HEK293 (cell line): Measurements from ENCODE around the gene CADM4.
A peak's percentile ranks its signal among the peaks of the same experiment; 100 is the strongest.

Experiments
- EGR2 ChIP-seq: fragments of 450-650 bp; formaldehyde crosslinking; IDR thresholded peaks from 2 replicates; pipeline ENCODE4 v1.5.1; 2016; ENCODE audit warnings: low read depth, missing biosample characterization, missing genetic modification characterization
- FEZF1 ChIP-seq: fragments of 450-650 bp; formaldehyde crosslinking; IDR thresholded peaks from 2 replicates; pipeline ENCODE4 v1.5.1; 2016; ENCODE audit warnings: missing biosample characterization, missing genetic modification characterization
- GLIS1 ChIP-seq: fragments of 450-650 bp; formaldehyde crosslinking; IDR thresholded peaks from 2 replicates; pipeline ENCODE4 v1.5.1; 2016; ENCODE audit warnings: missing biosample characterization, missing genetic modification characterization
- HOXD13 ChIP-seq: sonication (generic); formaldehyde crosslinking; IDR thresholded peaks from 2 replicates; pipeline ENCODE4 v1.8.0; 2022; ENCODE audit warnings: missing genetic modification reagents, borderline replicate concordance
- KLF1 ChIP-seq: fragments of 450-650 bp; formaldehyde crosslinking; IDR thresholded peaks from 2 replicates; pipeline ENCODE4 v1.5.1; 2016; ENCODE audit warnings: missing biosample characterization, missing genetic modification characterization
- KLF16 ChIP-seq: fragments of 450-650 bp; formaldehyde crosslinking; IDR thresholded peaks from 2 replicates; pipeline ENCODE4 v1.5.1; 2017; ENCODE audit warnings: missing biosample characterization, missing genetic modification characterization
- OSR2 ChIP-seq: fragments of 450-650 bp; formaldehyde crosslinking; IDR thresholded peaks from 2 replicates; pipeline ENCODE4 v1.5.1; 2016; ENCODE audit warnings: missing biosample characterization, missing genetic modification characterization
- SP2 ChIP-seq: fragments of 450-650 bp; formaldehyde crosslinking; IDR thresholded peaks from 2 replicates; pipeline ENCODE4 v1.5.1; 2016; ENCODE audit warnings: missing biosample characterization, missing genetic modification characterization
- ZFHX2 ChIP-seq: fragments of 450-650 bp; formaldehyde crosslinking; conservative IDR thresholded peaks from 2 replicates; pipeline ENCODE4 v1.5.1; 2016; ENCODE audit warnings: missing biosample characterization, missing genetic modification characterization
- ZFP3 ChIP-seq: fragments of 450-650 bp; formaldehyde crosslinking; IDR thresholded peaks from 2 replicates; pipeline ENCODE4 v1.5.1; 2016; ENCODE audit warnings: low read depth, missing biosample characterization, missing genetic modification characterization
- ZNF121 ChIP-seq: fragments of 450-650 bp; formaldehyde crosslinking; IDR thresholded peaks from 2 replicates; pipeline ENCODE4 v1.5.1; 2016; ENCODE audit warnings: missing biosample characterization, missing genetic modification characterization
- ZNF140 ChIP-seq: fragments of 450-650 bp; formaldehyde crosslinking; IDR thresholded peaks from 2 replicates; pipeline ENCODE4 v1.5.1; 2016; ENCODE audit warnings: missing biosample characterization, missing genetic modification characterization
- ZNF157 ChIP-seq: fragments of 450-650 bp; formaldehyde crosslinking; IDR thresholded peaks from 2 replicates; pipeline ENCODE4 v1.5.1; 2016; ENCODE audit warnings: missing biosample characterization, missing genetic modification characterization
- ZNF169 ChIP-seq: fragments of 450-650 bp; formaldehyde crosslinking; IDR thresholded peaks from 2 replicates; pipeline ENCODE4 v1.5.1; 2016; ENCODE audit warnings: missing biosample characterization, missing genetic modification characterization
- ZNF214 ChIP-seq: fragments of 450-650 bp; formaldehyde crosslinking; IDR thresholded peaks from 2 replicates; pipeline ENCODE4 v1.5.1; 2017; ENCODE audit warnings: missing biosample characterization, mild to moderate bottlenecking, missing genetic modification characterization, borderline replicate concordance
- ZNF223 ChIP-seq: fragments of 450-650 bp; formaldehyde crosslinking; IDR thresholded peaks from 2 replicates; pipeline ENCODE4 v1.5.1; 2016; ENCODE audit warnings: missing biosample characterization, missing genetic modification characterization
- ZNF239 ChIP-seq: fragments of 450-650 bp; formaldehyde crosslinking; IDR thresholded peaks from 2 replicates; pipeline ENCODE4 v1.5.1; 2016; ENCODE audit warnings: missing biosample characterization, missing genetic modification characterization
- ZNF426 ChIP-seq: fragments of 450-650 bp; formaldehyde crosslinking; IDR thresholded peaks from 2 replicates; pipeline ENCODE4 v1.5.1; 2017; ENCODE audit warnings: missing biosample characterization, missing genetic modification characterization, mild to moderate bottlenecking, inconsistent platforms, moderate library complexity
- ZNF48 ChIP-seq: fragments of 450-650 bp; formaldehyde crosslinking; IDR thresholded peaks from 2 replicates; pipeline ENCODE4 v1.5.1; 2016; ENCODE audit warnings: missing biosample characterization, missing genetic modification characterization
- ZNF558 ChIP-seq: fragments of 450-650 bp; formaldehyde crosslinking; IDR thresholded peaks from 2 replicates; pipeline ENCODE4 v1.5.1; 2016; ENCODE audit warnings: missing biosample characterization, missing genetic modification characterization
- ZNF561 ChIP-seq: fragments of 450-650 bp; IDR thresholded peaks from 2 replicates; pipeline ENCODE4 v1.5.1; 2018; ENCODE audit warnings: missing biosample characterization, missing genetic modification characterization, borderline replicate concordance
- ZNF571 ChIP-seq: fragments of 450-650 bp; formaldehyde crosslinking; IDR thresholded peaks from 2 replicates; pipeline ENCODE4 v1.5.0; 2017; ENCODE audit warnings: missing biosample characterization, missing genetic modification characterization
- ZNF585B ChIP-seq: fragments of 450-650 bp; formaldehyde crosslinking; IDR thresholded peaks from 2 replicates; pipeline ENCODE4 v1.5.1; 2016; ENCODE audit warnings: missing biosample characterization, missing genetic modification characterization
- ZNF596 ChIP-seq: fragments of 450-650 bp; IDR thresholded peaks from 2 replicates; pipeline ENCODE4 v1.5.0; 2018; ENCODE audit warnings: missing biosample characterization, mild to moderate bottlenecking, missing genetic modification characterization, moderate library complexity
- ZNF600 ChIP-seq: fragments of 450-650 bp; formaldehyde crosslinking; IDR thresholded peaks from 2 replicates; pipeline ENCODE4 v1.5.1; 2016; ENCODE audit warnings: missing biosample characterization, missing genetic modification characterization
- ZNF791 ChIP-seq: fragments of 450-650 bp; formaldehyde crosslinking; IDR thresholded peaks from 2 replicates; pipeline ENCODE4 v1.5.1; 2016; ENCODE audit warnings: missing biosample characterization, missing genetic modification characterization
- ZNF830 ChIP-seq: fragments of 450-650 bp; IDR thresholded peaks from 2 replicates; pipeline ENCODE4 v1.5.0; 2018; ENCODE audit warnings: missing biosample characterization, missing genetic modification characterization, low read depth, mild to moderate bottlenecking, moderate library complexity
- ZNF837 ChIP-seq: fragments of 450-650 bp; formaldehyde crosslinking; IDR thresholded peaks from 2 replicates; pipeline ENCODE4 v1.5.1; 2016; ENCODE audit warnings: missing biosample characterization, missing genetic modification characterization
- ZNF843 ChIP-seq: fragments of 450-650 bp; formaldehyde crosslinking; IDR thresholded peaks from 2 replicates; pipeline ENCODE4 v1.5.1; 2016; ENCODE audit warnings: missing biosample characterization, missing genetic modification characterization
- ZSCAN23 ChIP-seq: fragments of 450-650 bp; formaldehyde crosslinking; IDR thresholded peaks from 2 replicates; pipeline ENCODE4 v1.5.1; 2016; ENCODE audit warnings: missing biosample characterization, missing genetic modification characterization
- TF ChIP-seq, protein P1 (sequence below): fragments of 450-650 bp; formaldehyde crosslinking; IDR thresholded peaks from 2 replicates; pipeline ENCODE4 v1.5.1; 2016; ENCODE audit warnings: missing biosample characterization, missing genetic modification characterization
- TF ChIP-seq, protein P2 (sequence below): fragments of 450-650 bp; formaldehyde crosslinking; IDR thresholded peaks from 2 replicates; pipeline ENCODE4 v1.5.1; 2017; ENCODE audit warnings: missing biosample characterization, missing genetic modification characterization
- TF ChIP-seq, protein P3 (sequence below): fragments of 450-650 bp; formaldehyde crosslinking; IDR thresholded peaks from 2 replicates; pipeline ENCODE4 v1.5.1; 2016; ENCODE audit warnings: missing biosample characterization, missing genetic modification characterization
- TF ChIP-seq, protein P4 (sequence below): fragments of 450-650 bp; formaldehyde crosslinking; IDR thresholded peaks from 2 replicates; pipeline ENCODE4 v1.5.1; 2016; ENCODE audit warnings: missing biosample characterization, missing genetic modification characterization, low read depth

The CADM4 gene

DNA sequence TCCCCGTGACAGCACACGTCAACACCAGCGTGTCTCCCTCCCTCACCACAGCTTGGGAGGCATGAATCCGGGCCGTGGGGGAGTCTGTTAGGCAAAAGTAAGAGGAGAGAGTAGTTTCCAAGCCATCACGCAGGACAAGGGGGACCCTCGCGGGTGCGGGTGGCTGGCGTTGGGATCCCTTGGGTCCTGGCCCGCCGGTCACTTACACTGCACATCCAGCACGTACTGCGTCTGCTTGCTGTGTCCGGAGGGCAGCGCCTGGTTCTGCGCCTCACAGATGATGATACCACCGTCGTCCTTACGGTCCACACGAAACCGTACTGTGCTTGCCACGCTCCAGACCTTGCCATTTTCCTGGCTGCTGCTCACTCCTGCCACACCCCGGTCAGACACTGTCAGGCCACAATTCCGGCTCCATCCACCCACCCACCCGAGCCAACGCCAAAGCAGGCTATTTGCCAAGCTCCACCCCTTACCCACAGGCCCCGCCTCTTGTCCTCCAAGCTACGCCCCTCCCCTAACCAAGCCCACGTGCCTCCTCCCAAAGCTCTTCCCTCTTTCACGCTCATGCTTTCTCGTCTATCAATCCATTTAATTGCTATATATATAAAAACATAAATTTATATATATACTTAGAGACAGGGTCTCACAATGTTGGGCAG is 13.6 kb downstream of the CADM4 start (continued):
- TF ChIP-seq ZNF169 (tag by site-specific recombination): 0 out of 2 replicates have a peak, but pooled peaks have one; percentile 27
- TF ChIP-seq, protein P1, sequence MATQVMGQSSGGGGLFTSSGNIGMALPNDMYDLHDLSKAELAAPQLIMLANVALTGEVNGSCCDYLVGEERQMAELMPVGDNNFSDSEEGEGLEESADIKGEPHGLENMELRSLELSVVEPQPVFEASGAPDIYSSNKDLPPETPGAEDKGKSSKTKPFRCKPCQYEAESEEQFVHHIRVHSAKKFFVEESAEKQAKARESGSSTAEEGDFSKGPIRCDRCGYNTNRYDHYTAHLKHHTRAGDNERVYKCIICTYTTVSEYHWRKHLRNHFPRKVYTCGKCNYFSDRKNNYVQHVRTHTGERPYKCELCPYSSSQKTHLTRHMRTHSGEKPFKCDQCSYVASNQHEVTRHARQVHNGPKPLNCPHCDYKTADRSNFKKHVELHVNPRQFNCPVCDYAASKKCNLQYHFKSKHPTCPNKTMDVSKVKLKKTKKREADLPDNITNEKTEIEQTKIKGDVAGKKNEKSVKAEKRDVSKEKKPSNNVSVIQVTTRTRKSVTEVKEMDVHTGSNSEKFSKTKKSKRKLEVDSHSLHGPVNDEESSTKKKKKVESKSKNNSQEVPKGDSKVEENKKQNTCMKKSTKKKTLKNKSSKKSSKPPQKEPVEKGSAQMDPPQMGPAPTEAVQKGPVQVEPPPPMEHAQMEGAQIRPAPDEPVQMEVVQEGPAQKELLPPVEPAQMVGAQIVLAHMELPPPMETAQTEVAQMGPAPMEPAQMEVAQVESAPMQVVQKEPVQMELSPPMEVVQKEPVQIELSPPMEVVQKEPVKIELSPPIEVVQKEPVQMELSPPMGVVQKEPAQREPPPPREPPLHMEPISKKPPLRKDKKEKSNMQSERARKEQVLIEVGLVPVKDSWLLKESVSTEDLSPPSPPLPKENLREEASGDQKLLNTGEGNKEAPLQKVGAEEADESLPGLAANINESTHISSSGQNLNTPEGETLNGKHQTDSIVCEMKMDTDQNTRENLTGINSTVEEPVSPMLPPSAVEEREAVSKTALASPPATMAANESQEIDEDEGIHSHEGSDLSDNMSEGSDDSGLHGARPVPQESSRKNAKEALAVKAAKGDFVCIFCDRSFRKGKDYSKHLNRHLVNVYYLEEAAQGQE: no peak
- TF ChIP-seq, protein P2, sequence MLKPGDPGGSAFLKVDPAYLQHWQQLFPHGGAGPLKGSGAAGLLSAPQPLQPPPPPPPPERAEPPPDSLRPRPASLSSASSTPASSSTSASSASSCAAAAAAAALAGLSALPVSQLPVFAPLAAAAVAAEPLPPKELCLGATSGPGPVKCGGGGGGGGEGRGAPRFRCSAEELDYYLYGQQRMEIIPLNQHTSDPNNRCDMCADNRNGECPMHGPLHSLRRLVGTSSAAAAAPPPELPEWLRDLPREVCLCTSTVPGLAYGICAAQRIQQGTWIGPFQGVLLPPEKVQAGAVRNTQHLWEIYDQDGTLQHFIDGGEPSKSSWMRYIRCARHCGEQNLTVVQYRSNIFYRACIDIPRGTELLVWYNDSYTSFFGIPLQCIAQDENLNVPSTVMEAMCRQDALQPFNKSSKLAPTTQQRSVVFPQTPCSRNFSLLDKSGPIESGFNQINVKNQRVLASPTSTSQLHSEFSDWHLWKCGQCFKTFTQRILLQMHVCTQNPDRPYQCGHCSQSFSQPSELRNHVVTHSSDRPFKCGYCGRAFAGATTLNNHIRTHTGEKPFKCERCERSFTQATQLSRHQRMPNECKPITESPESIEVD (tag by site-specific recombination): no peak
- no peak for TF ChIP-seq ZNF830 (tag by site-specific recombination)
- TF ChIP-seq SP2 (tag by site-specific recombination): peak; percentile 40; the same call in 1 of the 2 replicates
- no peak for TF ChIP-seq OSR2 (tag by site-specific recombination)
- TF ChIP-seq KLF16: peak; percentile 43; the same call in 1 of the 2 replicates
- TF ChIP-seq ZNF140: peak; percentile 100
- no peak for TF ChIP-seq ZNF157 (tag by site-specific recombination)
- TF ChIP-seq ZNF571: no peak
- TF ChIP-seq ZFP3 (tag by site-specific recombination): no peak
- TF ChIP-seq ZNF558: no peak
- TF ChIP-seq ZNF600: peak; percentile 89
- TF ChIP-seq ZNF791 (tag by site-specific recombination): no peak
- no peak for TF ChIP-seq ZNF596 (tag by site-specific recombination)
- TF ChIP-seq FEZF1: no peak
- TF ChIP-seq ZNF426 (tag by site-specific recombination): no peak
- TF ChIP-seq, protein P3, sequence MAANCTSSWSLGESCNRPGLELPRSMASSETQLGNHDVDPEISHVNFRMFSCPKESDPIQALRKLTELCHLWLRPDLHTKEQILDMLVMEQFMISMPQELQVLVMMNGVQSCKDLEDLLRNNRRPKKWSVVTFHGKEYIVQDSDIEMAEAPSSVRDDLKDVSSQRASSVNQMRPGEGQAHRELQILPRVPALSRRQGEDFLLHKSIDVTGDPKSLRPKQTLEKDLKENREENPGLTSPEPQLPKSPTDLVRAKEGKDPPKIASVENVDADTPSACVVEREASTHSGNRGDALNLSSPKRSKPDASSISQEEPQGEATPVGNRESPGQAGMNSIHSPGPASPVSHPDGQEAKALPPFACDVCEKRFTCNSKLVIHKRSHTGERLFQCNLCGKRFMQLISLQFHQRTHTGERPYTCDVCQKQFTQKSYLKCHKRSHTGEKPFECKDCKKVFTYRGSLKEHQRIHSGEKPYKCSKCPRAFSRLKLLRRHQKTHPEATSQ (tag by site-specific recombination): no peak
- TF ChIP-seq ZNF121: no peak
- no peak for TF ChIP-seq ZNF239 (tag by site-specific recombination)
- TF ChIP-seq ZNF585B (tag by site-specific recombination): no peak
- TF ChIP-seq ZNF837 (tag by site-specific recombination): no peak
- TF ChIP-seq ZNF223 (tag by site-specific recombination): no peak
- no peak for TF ChIP-seq ZNF843 (tag by site-specific recombination)
- no peak for TF ChIP-seq ZNF561
- TF ChIP-seq EGR2 (tag by site-specific recombination): peak; percentile 83
- no peak for TF ChIP-seq ZNF48 (tag by site-specific recombination)
- TF ChIP-seq HOXD13 (CRISPR knock-in tag): no peak
- peak; percentile 94 for TF ChIP-seq KLF1
- TF ChIP-seq, protein P4, sequence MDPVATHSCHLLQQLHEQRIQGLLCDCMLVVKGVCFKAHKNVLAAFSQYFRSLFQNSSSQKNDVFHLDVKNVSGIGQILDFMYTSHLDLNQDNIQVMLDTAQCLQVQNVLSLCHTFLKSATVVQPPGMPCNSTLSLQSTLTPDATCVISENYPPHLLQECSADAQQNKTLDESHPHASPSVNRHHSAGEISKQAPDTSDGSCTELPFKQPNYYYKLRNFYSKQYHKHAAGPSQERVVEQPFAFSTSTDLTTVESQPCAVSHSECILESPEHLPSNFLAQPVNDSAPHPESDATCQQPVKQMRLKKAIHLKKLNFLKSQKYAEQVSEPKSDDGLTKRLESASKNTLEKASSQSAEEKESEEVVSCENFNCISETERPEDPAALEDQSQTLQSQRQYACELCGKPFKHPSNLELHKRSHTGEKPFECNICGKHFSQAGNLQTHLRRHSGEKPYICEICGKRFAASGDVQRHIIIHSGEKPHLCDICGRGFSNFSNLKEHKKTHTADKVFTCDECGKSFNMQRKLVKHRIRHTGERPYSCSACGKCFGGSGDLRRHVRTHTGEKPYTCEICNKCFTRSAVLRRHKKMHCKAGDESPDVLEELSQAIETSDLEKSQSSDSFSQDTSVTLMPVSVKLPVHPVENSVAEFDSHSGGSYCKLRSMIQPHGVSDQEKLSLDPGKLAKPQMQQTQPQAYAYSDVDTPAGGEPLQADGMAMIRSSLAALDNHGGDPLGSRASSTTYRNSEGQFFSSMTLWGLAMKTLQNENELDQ (tag by site-specific recombination): no peak
- peak; percentile 58 for TF ChIP-seq ZFHX2 (tag by site-specific recombination)
- TF ChIP-seq ZNF214: no peak
- no peak for TF ChIP-seq ZSCAN23 (tag by site-specific recombination)
- no peak for TF ChIP-seq GLIS1 (tag by site-specific recombination)
